GM21367 (cell line): ENCODE data around the gene ABLIM2.
"Not testable (repeated sequence)": the region's sequence is repeated elsewhere in the genome, so short reads cannot be mapped to it uniquely, and the experiment has no call there.

Source experiments
- ATAC-seq: cut with Tn5 transposase; IDR thresholded peaks from one replicate; pipeline ENCODE4 v1.9.1; 2021; ENCODE audit not compliant: unreplicated experiment

ABLIM2 gene

DNA sequence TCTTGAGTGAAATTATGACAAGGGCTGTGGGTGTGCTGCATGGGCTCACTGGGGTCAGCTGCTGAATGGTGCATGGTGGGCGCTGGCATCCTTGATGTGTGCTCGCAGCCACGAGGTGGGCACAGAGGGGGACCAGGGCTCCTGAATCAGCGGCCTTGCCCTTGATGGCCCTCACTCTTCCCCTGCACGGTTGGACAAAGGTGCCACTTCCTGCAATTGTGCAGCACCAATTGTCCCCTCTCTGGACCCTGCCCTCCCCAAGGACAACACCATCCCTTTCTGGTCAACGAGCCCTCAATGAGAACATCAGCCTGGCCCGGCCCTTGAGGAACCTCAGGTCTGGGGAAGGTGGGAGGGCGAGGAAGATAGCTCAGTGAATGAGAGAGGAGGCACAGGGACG, 16.1 kb downstream of the ABLIM2 start:
- no peak for ATAC-seq

DNA sequence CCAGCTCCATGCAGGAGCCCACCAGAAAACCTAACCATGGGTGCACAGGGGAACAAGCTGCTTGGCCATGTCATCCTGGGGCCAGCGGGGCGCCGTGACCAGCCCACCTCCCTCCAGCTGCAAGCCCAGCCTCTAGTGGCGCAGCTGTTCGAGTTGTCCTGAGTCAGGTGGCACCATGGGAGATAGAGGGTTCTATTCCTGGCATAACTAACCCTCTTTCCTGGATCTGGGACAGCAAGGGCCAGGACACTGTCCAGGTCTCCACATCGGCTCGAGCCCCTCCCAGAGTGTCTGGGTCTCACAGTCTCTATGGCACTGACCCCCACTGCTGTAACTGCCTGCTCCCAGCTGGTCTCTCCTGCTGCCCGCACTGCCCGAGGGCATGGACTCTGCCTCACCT, 16.7 kb downstream of the ABLIM2 start:
- ATAC-seq, result no peak

DNA sequence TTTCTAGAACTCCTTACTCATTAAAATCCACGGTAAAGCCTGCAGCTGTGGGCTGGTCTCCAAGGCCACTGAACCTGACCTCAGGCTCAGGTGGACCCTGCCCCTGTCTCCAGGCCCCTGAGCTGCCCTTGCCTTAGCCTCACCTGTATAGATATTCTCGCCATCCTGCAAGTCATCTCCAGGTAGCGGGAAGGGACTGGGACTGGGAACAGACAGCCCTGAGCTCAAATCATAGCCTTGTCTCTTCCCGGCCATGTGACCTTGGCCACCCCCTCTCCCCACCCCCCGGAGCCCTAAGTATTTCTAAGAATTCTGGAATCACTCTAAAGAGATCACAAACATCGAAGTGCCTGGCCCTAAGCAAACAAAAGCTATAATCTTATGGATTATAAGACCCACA, 17.7 kb downstream of the ABLIM2 start:
- no peak for ATAC-seq

DNA sequence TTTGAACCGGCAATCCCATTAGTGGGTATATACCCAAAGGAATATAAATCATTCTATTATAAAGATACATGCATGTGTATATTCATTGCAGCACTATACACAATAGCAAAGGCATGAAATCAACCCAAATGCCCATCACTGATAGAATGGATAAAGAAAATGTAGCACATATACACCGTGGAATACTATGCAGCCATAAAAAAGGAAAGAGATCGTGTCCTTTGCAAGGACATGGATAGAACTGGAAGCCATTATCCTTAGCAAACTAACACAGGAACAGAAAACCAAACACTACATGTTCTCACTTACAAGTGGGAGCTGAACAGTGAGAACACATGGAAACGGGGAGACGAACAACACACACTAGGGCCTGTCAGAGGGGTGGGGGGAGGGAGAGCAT, 18.9 kb downstream of the ABLIM2 start:
- not testable (repeated sequence) for ATAC-seq

DNA sequence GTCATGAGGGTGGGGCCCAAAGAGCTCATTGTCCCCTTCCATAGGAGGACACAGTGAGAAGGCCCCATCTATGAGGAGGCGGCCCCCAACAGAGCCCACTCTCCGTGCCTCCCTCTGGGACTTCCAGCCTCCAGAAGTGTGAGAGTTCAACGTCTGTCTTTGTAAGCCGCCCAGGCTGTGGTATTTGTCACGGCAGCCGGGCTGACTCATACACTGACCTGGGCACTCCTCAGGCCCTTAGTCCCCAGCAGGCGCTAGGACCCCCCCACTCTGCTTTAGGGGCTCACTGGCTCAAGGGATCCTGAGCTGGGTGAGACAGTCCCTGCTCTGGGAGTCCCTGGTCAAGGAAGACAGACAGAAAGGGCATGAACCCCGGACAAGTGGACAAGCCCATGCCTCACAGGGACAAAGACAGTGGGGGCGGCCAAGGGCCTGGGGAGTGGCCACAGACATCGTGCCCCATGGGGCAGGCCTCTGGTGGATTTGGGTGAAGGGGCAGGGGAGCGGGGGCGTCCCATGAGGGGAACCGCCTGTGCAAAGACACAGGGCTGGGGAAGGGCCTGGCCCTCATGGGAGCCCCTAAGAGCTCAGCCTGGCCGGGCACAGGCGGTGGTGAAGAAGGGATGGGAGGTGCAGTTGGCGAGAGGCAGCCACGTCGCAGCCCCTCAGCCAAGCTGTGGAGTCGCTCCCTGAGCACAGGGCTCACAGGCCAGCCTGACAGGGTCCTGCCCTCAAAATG, 21.5 kb downstream of the ABLIM2 start:
- no peak for ATAC-seq

DNA sequence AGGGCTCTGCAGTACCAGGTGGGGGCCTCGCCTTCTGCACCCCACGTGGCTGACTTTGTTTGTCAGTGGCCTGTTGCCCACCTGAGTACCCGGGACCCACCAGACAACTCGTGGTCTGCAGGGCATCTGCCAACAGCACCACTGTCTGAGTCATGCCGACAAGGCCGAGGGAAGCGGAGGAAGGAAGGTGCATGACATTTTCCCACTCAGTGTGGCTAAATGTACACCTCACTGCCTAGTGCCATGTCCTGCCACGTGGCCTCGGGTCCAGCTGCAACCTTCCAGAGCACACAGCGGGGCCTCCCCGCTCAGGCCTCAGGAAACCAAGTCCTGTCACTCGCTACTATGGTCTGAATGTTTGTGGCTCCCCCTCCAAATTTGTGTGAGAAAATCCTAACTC, 22.1 kb downstream of the ABLIM2 start:
- no peak for ATAC-seq

DNA sequence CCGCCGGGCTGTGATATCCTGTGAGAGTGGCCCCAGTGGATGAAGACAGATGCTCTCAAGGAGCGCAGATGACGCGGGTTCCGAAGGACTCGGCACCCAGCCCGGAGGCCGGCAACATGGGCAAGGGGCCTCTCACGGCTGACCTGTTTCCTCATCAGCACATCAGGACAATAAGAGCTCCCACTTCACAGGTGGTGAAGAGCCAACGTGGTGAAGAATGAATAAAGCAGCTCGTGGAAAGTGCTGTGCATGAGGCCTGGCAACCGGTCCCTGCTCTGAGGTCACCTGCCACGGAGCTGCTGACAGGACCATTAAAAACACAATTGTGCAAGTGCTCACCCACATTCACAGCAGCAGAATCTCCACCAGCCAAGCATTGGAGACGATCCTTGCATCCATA, 22.9 kb downstream of the ABLIM2 start:
- ATAC-seq, result no peak

DNA sequence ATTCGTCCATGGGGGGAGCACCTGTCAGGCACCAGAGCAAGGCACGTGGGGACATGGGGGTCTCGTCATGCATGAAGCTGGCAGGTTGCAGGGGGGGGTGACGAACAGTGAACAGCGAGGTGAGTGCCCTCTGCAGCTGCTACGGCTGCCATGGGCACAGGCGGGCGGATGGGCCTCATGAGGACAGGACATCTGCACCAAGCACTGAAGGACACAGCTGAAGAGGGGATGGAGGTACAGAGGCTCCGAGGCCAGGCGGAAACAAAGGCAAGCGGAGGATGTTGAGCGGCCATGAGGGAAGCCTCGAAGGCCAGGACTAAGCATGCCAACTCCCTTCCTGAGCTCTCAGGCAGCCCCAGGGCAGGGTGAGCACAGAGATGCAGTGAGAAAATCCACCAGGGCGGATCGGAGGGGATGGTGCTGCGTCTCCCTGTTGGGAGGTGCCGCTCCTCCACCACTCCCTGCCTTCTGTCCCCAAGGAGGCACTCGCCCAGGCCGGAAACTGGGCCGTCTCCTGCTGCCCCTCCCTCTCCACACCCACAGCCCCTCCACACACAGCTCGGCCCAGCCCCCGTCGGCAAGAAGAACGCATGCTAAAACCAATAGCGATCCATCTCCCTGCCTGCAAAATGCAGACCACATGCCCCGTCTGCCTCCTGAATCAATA, 24.6 kb downstream of the ABLIM2 start:
- no peak for ATAC-seq

DNA sequence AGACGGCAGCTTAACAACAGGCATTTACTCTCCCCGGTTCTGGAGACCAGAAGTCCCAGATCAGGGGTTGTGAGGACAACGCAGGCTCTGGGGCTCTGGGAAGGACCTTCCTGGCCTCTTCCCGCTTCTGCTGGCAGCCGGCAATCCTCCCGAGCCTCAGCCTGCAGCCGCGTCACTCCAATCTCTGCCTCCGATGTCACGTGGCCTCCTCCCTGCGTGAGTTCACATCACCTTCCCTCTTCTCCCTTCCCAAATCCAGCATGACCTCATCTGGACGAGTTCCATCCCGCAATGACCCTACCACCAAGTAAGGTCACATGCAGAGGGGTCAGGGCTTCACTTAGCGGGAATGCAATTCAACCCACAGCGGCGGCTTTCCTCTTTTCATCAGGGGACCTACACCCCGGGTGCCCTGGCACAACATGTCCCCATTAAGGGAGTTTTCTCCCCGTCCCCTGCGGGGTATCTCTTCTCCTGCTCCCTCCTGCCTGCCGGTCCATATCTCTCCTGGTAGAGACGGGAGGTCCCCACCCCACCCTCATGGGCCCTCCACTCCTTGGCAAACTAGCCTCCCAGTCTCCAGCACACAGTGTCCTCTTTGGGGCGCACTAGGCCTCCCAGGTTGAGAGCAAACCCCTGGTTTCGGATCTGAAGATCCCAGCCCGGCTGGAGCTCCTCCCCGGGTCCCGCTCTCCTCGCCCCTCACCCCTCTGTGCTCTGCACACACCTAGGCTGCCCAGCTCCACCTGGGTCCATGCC, 25.5 kb downstream of the ABLIM2 start:
- no peak for ATAC-seq

DNA sequence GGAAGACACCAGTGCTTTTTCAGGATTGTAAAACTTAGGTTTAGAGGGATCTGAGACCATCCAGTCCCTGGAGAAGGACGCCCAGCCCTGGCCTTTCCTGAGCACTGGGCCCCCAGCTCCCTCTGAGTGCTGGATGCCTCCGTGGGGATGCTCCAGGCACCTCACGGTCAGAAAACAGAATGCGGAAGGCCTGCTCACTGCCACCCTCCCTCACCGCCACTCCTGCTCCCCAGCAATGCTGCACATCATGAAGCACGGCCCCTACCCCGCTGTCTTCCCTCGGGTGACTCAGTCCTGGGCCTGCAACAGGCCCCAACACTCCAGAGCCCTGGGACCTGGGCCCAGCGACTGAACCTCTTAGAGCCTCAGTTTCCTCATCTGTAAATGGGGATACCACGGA, 26.2 kb downstream of the ABLIM2 start:
- no peak for ATAC-seq

DNA sequence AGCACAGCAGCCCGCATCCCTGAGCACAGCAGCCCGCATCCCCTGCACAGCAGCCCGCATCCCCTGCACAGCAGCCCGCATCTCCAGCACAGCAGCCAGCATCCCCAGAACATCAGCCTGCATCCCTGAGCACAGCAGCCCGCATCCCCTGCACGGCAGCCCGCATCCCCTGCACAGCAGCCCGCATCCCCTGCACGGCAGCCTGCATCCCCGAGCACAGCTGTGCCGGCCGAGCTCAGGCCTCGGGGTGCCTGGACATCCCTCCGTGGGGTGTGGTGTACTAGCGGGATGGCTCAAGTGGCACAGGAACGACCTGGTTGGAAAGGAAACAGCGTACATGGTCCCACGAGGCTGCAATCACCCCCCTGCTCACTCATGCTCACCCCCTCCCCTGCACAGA, 26.8 kb downstream of the ABLIM2 start:
- ATAC-seq, result no peak

DNA sequence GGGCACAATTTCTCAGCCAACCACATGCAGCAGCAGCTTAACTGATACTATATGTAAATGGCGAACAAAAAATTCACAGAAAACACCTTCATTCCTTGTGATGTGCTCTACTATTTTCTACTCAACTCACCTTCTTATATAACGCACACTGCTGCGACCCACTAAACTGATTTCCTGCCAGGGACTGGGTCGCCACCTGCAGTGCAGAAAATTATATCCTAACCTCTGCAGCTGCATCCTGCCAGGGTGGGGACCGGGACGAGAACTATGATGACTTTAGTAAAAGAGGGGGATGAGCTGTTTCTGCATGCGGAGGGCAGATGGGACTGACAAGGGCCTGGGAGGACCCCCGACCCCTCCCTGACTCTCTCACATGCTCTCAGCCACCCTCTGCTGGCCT, 27.4 kb downstream of the ABLIM2 start:
- no peak for ATAC-seq

DNA sequence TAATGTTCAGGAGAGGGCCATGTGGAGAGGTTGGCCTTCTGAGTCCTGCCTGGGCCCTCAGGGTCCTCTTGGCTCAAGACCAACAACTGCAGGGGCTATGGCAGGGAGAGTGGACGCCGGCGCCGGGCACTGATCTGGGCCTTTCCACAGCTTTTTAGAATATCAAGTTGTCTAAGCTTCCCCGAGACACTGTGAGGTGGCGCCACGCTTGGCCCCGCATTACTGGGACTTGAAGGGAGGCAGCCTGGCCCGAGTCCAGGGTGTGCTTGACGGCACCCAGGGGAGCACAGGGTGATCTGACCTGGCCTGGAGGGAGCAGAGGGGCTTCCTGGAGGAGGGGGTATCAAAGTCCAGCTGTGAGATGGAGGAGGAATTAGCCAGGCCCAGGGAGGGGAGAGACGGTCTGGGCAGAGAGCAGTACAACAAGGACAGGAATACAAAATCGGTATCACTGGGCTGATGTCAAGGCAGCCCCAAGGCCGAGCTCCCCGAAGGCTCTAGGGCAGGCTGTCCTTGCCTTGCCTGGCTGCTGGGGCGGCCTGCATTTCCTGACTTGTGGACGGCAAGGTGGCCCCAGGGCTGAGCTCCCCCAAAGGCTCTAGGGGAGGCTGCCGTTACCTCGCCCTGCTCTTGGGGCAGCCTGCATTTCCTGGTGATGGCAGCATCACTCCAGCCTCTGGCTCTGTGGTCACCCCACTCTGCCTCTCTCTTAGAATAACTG, 28.1 kb downstream of the ABLIM2 start:
- no peak for ATAC-seq

DNA sequence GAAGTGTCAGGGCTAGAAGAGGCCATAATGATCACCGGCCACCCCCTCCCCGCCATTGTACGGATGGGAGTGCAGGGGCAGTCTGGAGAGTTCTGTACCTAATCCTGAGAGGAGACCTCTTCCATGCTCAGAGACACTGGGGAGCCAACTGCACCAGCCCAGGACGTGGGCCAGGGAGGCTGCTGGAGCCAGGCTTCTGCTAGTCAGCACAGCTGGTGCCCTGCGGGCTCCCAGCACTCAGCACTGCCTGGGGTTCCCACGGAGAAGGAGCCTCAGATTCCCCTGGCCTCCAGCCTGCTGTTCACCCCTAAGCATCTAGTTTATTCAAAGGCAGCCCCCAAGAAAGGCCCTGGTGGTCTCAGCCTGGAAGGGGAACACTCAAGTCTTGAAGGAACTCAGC, 28.8 kb downstream of the ABLIM2 start:
- no peak for ATAC-seq

DNA sequence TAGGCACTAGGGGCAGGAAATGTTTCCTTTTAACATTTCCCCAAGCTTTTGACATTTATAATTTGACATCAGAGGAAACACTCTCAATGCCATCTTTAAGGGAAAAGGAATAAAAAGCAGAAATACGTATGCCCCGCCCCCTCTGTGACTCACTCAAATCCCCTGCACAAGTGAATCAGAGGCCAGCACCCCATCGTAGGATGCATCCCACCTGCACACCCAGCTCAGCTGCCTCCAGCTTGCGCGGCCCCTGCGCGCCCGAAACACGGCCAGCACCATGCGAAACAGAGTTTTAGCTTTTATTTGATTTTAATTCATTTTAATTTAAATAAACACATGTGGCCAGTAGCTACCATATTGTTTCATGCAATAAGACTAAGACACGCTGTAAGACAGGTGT, 29.5 kb downstream of the ABLIM2 start:
- no peak for ATAC-seq

DNA sequence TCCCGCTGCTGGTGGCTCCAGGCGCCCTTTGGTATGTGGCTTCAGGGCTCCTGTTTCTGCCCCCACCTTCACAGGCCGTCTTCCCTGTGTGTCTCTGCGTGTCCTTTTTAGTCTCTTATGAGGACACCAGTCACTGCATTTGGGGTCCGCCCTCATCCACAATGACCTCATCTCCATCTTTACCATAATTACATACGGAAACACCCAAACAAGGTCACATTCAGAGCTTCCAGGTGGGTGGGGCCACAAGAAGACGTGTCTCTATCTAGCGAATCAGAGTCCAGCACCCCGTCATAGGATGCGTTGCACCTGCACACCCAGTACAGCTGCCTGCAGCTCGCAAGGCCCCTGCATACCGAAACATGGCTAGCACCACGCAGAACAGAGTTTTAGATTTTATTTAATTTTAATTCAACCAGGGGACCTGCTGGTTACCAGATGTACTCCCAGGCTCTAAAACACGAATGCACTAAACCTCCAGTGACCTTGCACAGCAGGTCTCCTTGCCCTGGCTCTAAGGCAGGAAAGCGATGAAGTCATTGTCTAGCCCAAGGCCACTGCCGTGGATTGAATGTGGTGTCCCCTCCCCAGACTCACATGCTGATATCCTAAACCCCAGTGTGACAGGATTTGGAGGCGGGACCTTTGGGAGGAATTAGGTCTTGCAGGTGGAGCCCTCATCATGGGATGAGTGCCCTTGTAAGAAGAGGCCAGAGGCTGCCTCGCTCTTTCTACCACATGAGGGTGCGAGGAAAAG, 30.3 kb downstream of the ABLIM2 start:
- no peak for ATAC-seq

DNA sequence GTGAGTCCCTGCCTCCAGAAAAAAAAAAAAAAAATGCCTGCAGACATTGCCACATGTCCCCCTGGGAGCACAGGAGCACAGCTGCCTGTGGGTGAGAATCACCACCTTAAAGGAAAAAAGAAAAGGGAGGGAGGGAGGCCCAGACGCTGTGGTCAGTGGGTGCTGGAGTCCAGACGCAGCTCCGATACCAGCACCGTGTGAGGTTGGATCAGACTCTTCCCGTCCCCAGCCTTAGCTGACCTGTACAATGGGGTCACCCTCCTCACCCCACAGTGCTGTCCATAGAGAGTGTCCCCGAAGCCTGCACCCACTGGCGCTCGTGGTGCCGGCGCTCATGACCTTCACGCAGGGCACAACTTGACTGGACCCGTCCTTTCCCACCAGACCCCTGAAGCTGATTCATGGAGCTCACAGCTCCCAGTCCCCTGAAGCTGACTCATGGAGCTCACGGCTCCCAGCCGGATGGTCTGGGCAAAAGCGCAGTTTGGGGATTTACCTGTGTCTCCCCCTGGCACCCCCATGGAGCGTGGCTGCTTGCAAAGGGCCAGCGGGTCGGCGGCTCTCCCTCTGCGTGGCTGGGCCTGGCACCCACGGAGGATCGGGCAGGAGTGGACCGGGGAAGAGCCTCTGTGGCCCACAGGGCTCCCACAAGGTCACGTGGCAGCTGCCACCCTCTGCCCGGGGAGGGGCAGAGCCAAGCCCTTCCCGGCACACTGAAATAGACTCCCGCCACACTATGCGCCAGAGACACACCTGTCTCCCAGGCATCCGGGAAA, 31.4 kb downstream of the ABLIM2 start:
- ATAC-seq, result no peak

DNA sequence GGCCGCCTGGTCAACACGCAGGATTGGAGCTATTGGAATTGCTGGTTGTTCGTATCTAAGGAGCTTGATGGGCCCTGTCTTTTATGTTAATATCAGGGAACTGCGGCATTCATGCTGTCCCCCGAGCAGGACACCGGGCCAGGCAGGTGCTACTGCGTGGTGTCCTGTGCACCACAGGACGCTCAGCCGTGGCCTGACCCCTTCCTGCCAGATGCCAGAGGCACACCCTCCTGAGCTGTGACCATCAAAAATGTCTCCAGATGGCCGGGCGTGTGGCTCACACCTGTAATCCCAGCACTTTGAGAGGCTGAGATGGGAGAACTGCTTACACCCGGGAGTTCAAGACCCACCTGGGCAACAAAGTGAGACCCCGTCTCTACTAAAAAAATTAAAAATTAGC, 32.1 kb downstream of the ABLIM2 start:
- no peak for ATAC-seq

DNA sequence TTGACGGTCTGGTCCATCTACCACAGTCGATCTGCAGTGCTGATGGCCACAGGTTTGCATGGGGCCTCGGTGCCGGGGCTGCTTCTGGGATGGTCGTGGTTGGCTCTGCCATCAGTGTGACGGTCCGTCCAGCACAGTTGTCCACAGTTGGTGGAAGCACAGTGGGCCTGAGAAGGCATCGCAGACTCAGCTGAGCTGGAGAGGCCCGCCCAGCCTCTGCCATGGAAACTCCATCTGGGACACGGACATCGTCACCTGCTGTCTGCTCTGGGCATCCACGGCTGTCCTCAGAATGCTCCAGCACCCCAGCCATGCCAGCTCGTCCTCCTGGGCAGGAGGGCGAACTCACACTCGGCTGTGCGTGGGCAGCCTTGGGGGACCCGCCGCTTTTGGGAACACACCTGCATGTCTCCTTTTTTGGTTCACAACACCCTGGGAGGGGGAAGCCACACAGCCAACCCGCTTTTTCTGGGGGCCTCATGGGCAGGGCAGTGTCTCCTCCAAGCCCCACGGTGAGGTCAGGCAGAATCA, 33.0 kb downstream of the ABLIM2 start:
- ATAC-seq, result no peak

DNA sequence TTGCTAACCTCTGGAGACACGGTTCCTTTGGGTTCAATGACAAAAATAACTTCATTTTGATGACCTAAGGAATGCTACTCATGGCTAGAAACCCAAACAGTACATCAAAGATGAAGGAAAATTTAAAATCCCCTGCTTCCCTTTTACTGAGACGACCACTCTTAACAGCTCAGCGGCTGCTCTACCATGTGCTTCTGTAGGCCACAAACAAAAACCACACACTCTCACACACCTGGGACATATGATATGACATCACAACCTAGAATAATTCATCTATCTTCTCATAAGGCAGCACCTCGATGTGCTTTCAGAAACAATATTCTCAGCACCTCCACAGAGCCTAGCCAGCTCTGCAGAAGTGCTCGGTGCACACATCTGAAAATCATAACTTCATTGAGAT, 34.7 kb downstream of the ABLIM2 start:
- ATAC-seq, result no peak
